ENCODE measurements around the gene S100A4.
"Not testable (repeated sequence)": the region's sequence is repeated elsewhere in the genome, so short reads cannot be mapped to it uniquely, and the experiment has no call there.

Gene S100A4

DNA sequence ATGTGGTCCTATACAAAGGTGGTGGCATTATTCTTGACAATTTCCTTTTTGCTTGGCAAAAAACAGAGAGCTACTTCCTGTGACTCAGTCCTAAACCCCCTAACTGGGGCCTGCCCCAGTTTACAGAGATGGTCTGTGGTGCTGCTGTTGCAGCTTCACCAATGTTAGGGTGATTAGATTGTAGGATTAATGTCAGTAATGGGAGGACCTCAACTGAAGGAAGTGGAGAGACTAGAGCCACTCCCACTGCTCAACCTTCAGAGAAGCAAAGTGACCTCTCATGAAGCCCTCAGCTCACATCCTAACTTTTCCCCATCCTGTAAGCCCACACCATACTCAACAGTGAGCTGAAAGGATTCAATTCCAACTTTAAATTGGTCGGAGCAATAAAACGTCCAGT is 13.4 kb downstream of the S100A4 start:
- no peak for DNase-seq (ENCODE audit: low read depth)
- TF ChIP-seq, protein P1, sequence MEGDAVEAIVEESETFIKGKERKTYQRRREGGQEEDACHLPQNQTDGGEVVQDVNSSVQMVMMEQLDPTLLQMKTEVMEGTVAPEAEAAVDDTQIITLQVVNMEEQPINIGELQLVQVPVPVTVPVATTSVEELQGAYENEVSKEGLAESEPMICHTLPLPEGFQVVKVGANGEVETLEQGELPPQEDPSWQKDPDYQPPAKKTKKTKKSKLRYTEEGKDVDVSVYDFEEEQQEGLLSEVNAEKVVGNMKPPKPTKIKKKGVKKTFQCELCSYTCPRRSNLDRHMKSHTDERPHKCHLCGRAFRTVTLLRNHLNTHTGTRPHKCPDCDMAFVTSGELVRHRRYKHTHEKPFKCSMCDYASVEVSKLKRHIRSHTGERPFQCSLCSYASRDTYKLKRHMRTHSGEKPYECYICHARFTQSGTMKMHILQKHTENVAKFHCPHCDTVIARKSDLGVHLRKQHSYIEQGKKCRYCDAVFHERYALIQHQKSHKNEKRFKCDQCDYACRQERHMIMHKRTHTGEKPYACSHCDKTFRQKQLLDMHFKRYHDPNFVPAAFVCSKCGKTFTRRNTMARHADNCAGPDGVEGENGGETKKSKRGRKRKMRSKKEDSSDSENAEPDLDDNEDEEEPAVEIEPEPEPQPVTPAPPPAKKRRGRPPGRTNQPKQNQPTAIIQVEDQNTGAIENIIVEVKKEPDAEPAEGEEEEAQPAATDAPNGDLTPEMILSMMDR (conservative IDR thresholded peaks at IDR 0.05; ENCODE audit: low read depth, low read length): no peak

DNA sequence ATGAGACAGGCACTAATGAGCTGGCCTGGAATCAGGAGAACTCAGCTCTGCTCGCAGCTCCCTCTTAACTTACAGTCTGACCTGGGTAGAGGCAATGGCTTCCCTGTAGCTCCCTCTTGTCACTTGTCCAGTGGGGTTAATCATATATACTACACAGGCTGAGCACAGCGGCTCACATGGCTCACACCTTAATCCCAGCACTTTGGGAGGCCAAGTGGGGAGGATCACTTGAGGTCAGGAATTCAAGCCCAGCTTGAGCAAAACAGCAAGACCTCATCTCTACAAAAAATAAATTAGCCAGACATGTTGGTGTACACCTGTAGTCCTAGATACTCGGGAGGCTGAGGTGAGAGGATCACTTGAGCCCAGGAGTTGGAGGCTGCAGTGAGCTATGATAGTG is 14.0 kb downstream of the S100A4 start:
- H3K4me3 ChIP-seq (ENCODE audit: low read length): no peak overlapping the region
- no peak for DNase-seq (ENCODE audit: low read depth)
- TF ChIP-seq, protein P1 (conservative IDR thresholded peaks at IDR 0.05; ENCODE audit: low read depth, low read length): no peak

More for the DNA sequence above, 13.4 kb downstream of the S100A4 start:
- H3K4me3 ChIP-seq (ENCODE audit: low read length): no peak overlapping the region

- no peak for DNase-seq (ENCODE audit: low read depth)
- H3K4me3 ChIP-seq (ENCODE audit: low read length): no peak overlapping the region
- TF ChIP-seq, protein P1 (conservative IDR thresholded peaks at IDR 0.05; ENCODE audit: low read depth, low read length): no peak
Measured at GRCh38 chr1:153527683-153528040, 17.9 kb downstream of the S100A4 start.

DNA sequence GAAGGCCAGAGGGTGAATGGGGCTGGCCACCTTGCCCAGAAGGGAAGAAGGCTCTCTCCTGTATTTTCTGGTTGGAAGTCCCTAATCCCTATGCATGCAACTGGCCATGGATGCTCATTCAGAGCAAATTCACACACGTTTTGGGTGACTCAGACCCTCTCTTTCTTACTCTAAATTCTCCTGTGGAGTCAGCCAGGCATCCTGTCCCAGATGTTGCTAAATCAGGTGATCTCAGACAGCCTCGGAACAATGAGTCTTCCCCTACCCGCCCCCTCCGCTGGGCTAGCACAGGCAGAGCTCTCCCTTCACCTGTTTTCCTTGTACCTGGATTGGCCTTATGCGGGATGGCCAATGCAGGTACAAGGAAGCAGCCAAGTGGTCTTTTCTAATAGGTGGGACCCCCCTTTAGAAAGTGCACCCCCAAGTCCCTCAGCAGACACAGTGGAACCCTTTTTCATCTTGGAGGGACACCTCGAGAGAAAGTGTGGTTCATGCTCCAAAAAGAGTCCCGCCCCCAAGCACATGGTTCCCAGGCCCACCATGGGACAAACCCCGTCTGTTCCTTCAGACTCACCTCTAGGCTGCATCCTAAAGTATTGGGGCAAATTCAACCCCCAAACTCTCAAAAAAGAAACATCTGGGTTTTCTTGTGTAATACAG is 18.5 kb downstream of the S100A4 start:
- H3K4me3 ChIP-seq (ENCODE audit: low read length): no peak overlapping the region
- TF ChIP-seq, protein P1 (conservative IDR thresholded peaks at IDR 0.05; ENCODE audit: low read depth, low read length): no peak
- no peak for DNase-seq (ENCODE audit: low read depth)

GRCh38 chr1:153526132-153526543 is 19.5 kb downstream of the S100A4 start:
- DNase-seq (ENCODE audit: low read depth): no peak
- TF ChIP-seq, protein P1 (conservative IDR thresholded peaks at IDR 0.05; ENCODE audit: low read depth, low read length): no peak
- no peak overlapping the region for H3K4me3 ChIP-seq (ENCODE audit: low read length)

GRCh38 chr1:153525088-153525728 is 20.4 kb downstream of the S100A4 start:
- H3K4me3 ChIP-seq (ENCODE audit: low read length): no peak overlapping the region
- DNase-seq (ENCODE audit: low read depth): no peak
- TF ChIP-seq, protein P1 (conservative IDR thresholded peaks at IDR 0.05; ENCODE audit: low read depth, low read length): no peak

DNA sequence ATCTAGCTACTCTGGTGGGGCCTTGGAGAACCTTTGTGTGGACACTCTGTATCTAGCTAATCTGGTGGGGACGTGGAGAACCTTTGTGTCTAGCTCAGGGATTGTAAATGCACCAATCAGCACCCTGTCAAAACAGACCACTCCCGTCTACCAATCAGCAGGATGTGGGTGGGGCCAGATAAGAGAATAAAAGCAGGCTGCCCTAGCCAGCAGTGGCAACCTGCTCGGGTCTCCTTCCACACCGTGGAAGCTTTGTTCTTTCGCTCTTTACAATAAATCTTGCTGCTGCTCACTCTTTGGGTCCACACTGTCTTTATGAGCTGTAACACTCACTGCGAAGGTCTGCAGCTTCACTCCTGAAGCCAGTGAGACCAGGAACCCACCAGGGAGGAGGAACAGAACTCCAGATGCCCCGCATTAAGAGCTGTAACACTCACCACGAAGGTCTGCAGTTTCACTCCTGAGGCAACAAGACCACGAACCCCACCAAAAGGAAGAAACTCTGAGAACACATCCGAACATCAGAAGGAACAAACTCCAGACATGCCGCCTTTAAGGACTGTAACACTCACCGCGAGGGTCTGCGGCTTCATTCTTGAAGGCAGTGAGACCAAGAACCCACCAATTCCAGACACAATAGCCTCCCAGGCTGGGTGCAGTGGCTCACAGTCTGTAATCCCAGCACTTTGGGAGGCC is 23.1 kb downstream of the S100A4 start:
- H3K4me3 ChIP-seq (ENCODE audit: low read length); DNase-seq (ENCODE audit: low read depth): not testable (repeated sequence)

DNA sequence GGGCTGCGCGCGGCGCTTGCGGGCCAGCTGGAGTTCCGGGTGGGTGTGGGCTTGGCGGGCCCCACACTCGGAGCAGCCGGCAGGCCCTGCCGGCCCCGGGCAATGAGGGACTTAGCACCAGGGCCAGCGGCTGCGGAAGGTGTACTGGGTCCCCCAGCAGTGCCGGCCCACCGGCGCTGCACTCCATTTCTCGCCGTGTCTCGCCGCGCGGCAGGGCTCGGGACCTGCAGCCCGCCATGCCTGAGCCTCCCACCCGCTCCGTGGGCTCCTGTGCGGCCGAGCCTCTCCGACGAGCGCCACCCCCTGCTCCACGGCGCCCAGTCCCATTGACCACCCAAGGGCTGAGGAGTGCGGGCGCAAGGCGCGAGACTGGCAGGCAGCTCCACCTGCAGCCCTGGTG is 23.8 kb downstream of the S100A4 start:
- H3K4me3 ChIP-seq (ENCODE audit: low read length); DNase-seq (ENCODE audit: low read depth): not testable (repeated sequence)
